ENCODE measurements around the gene CASZ1.

Gene CASZ1

DNA sequence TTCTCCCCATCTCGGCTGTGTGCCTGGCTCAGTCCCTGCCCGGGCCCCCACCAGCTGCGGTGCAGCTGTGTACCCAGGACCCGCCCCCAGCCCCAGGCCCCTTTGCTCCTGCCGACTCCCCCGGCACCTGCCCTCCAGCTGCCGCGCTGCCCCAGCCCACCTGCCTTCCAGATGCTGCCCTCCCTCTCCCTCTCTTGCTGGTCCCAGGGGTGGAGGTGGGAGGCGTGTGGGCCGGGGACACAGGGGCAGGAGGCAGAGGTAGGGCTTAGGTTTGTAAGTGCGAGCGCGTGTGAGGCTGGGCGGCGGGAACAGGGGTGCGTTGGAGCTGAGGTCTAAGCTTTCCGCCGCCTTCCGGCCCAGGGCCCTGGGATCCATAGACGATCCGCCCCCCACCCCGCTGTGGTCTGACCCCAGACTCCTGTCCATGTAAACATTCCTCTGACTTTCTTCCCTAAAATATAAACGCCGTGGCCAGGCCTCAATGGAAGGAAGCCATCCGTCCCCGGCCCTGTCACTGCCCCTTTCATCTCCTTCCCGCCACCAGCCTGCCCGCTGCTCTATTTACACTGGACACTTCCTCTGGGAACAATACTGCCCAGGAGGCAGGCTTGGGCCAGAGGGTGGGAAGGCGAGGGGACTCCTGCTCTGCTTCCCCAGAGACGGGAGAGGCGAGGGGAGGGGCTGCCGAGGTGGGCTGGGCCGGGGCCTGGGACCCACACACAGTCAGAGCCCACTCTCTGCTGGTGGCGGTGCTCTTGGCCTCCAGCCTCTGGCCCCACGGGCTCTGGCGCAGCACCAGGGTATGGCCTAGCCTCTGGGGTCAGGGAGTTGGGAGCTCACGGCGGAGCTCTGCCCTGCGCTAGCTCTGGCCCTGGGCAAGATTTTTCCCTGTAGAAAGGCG is 128.3 kb downstream of the CASZ1 start:
- DNase-seq = peak; percentile 31

DNA sequence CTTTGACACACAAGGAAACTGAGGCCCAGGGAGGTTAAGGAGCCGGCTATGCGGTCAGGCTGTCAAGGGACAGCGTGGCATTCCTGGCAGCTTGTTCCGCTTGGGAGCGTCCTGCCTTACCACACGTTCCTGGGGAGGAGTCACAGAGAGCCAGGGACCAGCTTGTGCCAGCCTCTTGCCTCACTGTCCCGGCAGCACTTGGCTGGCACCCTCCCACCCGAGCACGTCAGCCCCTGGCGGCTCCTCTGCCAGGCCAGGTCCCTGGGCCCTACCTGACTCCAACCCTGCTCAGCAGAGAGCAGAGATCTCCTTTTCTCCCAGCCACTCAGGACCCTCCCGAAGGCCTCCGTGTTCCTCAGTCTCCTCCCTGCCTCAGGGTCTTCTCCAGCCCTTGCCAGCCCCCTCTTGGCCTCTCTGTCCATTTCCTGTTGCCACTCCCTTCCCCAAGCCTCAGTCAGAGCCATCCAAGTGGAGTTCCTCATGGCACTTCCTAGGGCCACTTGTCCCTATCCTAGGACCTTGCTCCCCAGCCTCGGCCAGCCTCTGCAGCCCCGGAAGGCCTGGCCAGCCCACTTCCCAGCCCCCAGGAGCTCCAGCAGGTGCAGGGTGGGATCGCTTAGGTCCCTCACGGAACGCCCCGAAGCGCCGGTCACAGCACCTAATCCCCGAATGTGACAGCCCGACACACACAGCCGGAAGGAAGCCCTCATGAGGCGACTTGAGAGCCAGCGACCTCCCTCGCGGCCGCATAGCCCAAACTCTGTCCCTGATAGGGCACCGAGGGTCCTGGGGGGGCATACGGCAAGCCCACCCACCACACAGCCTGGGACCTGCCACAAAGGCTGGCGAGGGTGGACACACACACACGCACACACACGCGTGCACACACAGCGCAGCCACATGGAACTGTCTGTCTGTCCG is 130.3 kb downstream of the CASZ1 start:
- no peak for DNase-seq

DNA sequence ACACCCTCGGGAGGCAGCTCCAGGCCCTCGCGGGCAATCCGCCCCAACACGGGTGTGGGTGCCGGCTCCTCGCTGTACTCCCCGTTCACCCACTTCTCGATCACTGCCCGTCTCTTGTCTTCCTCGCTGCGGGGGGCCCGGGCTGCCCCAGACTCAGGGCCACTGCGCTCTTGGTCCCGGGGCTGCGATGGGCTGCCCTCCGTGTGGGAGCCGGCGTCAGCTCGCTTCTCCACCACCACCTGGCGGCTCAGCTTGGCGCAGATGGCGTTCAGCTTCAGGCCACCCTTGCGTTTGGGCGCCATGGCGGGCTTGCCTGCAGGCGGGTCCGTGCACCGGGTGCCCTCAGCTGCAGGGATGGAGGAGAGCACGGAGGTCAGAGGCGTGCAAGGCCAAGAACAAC is 131.2 kb downstream of the CASZ1 start:
- no peak for DNase-seq

DNA sequence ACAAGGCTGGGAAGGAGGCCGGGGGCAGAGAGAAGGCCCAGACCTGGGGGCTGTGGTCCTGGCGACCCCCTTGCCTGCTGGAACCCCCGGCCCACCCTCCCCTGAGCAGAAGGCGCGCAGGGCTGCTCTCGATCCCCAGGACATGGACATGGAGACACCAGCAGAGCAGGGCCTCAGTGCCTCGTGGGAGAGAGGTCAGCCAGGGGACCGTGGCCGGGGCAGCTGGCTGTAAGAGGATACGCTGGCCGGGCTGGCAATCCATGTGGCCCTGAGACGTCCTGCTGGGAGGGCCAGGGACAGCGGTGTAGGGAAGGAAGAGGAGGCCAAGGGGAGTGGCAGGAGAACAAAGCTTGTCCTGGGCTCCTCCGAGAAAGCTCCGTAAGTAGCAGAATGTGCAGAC is 132.2 kb downstream of the CASZ1 start:
- DNase-seq = no peak

DNA sequence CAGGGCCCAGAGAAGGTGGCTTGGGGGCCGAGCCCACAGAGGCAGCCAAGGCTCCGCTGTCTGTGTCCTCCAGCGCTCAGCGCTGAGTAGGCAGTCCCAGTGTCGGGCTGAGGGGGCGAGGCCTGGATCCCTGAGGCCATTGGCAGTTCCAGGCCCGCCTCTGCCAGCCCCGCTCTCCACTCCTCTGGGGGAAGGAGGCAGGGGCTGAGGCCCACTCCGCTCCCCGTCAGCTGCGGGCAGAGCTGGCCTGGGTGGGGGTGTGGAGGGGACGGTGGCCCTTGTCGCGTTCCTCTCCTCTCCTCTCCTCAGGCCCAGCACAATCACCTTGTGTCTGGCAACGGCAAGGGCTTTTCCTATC is 132.8 kb downstream of the CASZ1 start:
- no peak for DNase-seq

GRCh38 chr1:10662824-10663677 is 133.4 kb downstream of the CASZ1 start:
- DNase-seq = no peak

DNA sequence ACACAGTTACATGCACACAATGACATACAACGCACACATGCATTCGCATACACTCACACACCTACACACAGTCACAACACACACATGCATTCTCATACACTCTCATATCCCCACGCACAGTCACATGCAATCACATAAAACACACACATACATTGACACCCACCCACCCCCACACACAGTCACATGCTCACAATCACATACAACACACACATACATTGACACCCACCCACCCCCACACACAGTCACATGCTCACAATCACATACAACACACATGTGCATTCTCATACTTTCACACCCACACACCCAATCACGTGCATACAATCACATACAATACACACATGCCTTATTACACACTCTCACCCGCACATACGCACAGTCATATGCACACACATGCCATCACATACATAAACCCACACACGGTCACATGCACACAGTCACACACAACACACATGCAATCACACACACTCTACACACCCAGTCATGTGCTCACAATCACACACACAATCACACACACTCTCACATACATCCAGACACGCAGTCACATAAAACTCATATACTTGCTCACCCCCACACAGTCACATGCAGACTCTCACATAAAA is 134.3 kb downstream of the CASZ1 start:
- DNase-seq = no peak

DNA sequence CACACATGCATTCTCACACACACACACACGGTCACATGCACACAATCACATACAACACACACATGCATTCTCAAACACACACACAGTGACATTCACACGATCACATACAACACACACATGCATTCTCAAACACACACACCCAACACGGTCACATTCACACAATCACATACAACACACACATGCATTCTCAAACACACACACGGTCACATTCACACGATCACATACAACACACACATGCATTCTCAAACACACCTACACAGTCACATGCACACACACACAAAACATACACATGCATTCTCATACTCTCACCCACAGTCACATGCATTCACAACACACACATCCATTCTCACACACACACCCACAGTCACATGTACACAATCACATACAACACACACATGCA is 135.0 kb downstream of the CASZ1 start:
- no peak for DNase-seq

- no peak for DNase-seq
Observed at GRCh38 chr1:10659646-10660540, 136.6 kb downstream of the CASZ1 start.

DNA sequence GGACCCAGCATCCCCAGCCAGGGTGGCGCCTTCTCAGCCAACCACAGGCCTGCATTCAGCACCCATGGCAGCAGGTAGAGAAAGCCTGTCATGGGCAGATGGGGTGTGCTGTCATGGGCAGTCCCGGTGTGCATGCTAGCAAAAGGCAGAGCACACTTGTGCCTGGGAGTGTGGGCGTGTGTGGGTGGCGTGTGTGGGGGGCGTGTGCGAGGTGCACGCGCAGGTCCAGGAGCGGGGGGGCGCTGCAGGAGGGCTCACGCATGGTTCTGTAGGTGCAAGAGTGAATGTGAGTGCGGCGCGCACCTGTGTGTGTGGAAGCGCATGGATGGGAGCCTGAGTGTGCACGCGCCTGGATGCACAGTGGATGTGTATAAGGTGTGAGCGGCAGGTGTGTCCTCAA is 137.2 kb downstream of the CASZ1 start:
- DNase-seq = no peak

- DNase-seq = no peak
Observed at GRCh38 chr1:10658396-10659066, 137.9 kb downstream of the CASZ1 start.

DNA sequence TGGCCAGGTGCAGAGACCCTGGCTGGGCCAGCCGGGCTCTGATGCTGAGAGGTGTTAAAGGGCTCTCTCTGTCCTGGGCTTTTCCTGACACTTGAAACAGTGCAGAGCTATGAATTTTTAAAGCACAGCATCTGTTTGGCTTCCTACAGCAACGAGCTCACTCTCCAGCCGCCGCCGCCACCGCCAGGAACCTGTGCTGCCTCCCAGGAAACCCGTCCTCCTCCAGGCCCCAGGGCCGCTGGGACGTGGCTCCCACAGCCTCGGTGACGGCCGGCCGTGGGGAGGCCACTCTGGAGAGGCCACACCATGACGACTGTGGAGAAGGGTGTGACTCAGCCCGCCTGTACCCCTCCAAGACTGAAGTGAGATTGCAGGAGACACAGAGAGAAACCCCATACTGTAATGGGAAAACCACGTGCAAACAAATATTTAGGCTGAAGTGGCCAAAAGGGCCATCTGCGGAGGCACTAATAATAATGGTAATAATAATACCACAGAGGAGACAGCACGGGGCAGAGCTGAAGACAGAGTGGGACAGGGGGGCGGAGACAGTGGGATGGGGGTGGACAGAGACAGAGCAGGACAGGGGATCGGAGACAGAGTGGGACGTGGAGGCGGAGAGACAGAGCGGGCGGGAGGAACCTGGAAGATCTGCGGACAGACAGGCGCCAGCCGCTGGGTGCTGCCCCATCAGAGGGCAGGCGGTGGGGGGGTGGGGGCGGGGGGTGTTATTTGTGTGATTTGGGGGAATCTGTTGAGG is 139.2 kb downstream of the CASZ1 start:
- DNase-seq = no peak

GRCh38 chr1:10656431-10656830 is 140.0 kb downstream of the CASZ1 start:
- DNase-seq = no peak

GRCh38 chr1:10655002-10655401 is 141.4 kb downstream of the CASZ1 start:
- DNase-seq = no peak

DNA sequence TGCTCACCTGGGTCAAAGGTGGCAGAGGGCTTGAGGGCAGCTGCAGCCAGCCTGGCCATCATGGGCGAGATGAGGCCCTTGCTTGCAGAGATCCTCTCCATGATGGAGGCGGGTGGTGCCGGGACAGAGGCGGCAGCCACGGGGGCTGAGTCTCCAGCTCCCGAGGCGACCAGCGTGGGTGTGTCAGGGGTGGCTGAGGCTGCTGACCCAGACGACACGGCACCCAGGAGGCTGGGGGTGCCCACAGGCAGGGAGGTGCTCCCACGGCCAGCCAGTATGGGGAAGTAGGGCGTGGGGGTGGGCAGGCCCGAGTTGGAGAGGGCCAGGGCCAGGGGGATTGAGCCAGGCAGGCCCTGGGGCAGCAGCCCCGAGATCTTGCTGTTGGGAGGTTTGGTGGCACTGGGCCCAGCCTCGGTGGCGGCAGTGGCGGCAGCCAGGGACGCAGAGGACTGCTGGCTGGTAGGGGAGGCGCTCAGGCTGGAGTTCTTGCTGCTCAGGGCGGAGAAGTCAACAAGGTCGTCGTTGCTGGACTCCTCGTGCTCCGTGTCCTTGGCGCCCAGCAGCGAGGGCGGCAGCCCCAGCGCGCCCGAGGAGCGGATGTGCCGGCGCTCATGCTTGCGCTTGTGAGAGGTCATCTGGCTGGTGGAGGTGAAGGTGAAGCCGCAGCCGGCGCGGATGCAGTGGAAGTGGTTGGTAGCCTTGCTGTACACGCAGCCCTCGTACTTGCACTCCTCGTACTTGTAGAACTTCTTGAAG is 142.9 kb downstream of the CASZ1 start:
- DNase-seq = no peak

DNA sequence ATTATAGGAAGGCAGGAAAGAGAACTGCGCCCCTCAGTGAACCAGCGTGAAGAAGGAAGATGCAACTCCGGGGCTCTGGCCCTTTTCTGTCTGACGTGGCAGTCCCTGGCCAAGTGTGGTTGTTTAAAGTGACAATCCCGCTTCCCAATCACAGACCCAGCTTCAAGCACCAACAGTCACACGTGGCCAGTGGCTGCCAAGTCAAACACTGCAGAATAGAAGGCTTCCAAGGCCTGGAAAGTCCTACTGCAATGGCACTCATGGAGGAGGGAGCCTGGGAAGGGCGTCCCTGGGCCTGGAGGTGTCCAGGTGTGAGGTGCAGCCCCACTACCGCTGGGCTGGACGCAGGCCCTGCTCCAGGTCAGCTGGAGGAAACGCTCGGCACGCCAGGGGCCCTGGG is 143.8 kb downstream of the CASZ1 start:
- no peak for DNase-seq

DNA sequence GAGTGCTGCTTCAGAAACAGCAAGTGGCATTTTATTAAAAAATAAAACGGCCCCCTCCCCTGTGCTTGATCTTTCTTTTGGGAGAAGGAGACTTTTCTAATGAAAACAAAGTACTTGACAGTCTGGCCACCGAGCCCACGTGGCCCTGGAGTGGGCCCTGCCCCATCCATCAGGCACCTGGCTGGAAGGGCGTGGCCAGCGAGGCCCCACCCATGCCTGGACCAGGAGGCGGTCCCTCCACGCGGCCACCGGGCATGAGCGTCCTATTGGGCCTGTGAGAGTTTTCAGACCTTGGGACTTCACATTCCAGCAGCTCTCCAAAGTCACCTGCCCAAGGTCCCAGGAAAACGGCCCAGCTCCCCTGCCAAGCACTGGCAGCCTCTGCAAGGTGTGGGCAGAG is 144.7 kb downstream of the CASZ1 start:
- no peak for DNase-seq

GRCh38 chr1:10651389-10651766 is 145.1 kb downstream of the CASZ1 start:
- DNase-seq = no peak

Data from NCI-H748 treated with DMSO at 0.1 percent for 48 hours (cell line).